Measurements from ENCODE around the gene CRYBA2.

CRYBA2 gene

DNA sequence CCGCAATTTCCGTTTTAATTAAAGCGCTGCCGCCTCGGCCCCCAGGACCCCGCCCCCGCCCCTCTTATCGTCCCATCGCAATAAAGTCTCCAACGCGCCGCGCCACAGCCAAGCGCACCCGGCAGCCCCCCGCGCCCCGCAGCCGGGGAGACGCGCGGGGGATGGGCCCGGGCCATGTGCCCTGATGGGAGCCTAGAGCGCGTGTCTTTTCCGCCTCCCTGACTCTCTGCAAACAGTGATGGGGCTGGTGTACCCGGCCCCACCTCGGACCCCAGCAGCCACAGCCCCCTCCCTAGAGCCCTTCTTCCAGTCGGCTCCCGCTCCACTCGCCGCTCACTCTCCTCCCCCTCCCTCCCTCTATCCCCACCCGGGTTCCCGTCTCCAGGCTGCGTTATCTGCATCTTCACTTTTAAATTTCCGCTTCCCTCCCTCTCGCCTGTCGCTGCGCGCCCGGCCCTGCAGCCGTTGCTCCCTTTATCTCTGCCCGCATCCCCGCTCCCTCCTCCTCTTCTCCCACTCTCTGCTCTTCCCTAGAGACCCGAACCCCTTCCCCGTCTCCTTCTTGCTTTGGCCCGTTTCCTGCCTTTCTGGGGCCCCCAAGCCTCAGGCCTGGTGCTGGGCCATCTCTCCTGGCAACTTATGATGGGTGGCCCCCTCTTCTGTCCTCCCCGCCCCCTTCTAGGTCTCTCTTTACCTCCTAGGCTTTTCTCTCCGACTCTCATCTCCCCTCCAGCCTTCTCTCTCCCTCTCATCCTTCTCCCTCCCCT lies 7.7 kb downstream of the CRYBA2 start:
- in situ Hi-C loops (cut with HindIII; ENCODE audit: low pct_ligation_motif_present, low sequenced_read_pairs): no loop called here
- DNase-seq: no peak
- Histone ChIP-seq H3K36me3 (replicated peaks) (no peaks in the 10 kb centered on the region), H3K27ac (no peak overlapping the region), H3K27me3 (replicated peaks) (peaks cover 87% of the 10 kb centered on the region), H3K4me3 (ENCODE audit: low read depth, low read length) (no peak overlapping the region)
- TF ChIP-seq, protein P1, sequence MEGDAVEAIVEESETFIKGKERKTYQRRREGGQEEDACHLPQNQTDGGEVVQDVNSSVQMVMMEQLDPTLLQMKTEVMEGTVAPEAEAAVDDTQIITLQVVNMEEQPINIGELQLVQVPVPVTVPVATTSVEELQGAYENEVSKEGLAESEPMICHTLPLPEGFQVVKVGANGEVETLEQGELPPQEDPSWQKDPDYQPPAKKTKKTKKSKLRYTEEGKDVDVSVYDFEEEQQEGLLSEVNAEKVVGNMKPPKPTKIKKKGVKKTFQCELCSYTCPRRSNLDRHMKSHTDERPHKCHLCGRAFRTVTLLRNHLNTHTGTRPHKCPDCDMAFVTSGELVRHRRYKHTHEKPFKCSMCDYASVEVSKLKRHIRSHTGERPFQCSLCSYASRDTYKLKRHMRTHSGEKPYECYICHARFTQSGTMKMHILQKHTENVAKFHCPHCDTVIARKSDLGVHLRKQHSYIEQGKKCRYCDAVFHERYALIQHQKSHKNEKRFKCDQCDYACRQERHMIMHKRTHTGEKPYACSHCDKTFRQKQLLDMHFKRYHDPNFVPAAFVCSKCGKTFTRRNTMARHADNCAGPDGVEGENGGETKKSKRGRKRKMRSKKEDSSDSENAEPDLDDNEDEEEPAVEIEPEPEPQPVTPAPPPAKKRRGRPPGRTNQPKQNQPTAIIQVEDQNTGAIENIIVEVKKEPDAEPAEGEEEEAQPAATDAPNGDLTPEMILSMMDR (IDR thresholded peaks at IDR 0.05; ENCODE audit: low read depth, low read length, missing control alignments): no peak

DNA sequence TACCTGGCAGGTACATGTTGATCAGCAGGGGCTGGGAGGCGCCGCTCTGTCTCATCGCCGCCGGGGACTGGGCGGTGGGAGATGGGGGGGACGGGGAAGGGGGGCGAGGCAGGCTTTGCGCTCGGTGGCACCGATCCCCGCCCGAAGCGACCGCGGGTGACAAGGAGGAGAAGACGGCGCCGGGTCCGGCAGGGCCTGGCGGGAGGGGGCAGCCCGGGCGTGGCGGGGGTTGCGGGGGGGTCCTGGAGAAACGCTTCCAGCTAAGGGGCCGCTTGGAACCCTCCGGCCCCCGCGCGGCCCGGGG lies 8.2 kb downstream of the CRYBA2 start, which contains the start of gene FEV:
TSS of gene FEV (minus strand) at position 164 of the 304 bp plus-strand sequence. CDS start at position 55, 109 bp downstream.
- TF ChIP-seq, protein P1 (IDR thresholded peaks at IDR 0.05; ENCODE audit: low read depth, low read length, missing control alignments): no peak
- H3K36me3 ChIP-seq (replicated peaks): no peaks in the 10 kb centered on the region
- no peak for DNase-seq
- H3K27ac ChIP-seq: no peak within 1 kb of the TSS
- H3K27me3 ChIP-seq (replicated peaks): peaks cover 84% of the 10 kb centered on the region
- in situ Hi-C loops (cut with HindIII; ENCODE audit: low pct_ligation_motif_present, low sequenced_read_pairs): no loop called here
- no peak within 1 kb of the TSS for H3K4me3 ChIP-seq (ENCODE audit: low read depth, low read length)

DNA sequence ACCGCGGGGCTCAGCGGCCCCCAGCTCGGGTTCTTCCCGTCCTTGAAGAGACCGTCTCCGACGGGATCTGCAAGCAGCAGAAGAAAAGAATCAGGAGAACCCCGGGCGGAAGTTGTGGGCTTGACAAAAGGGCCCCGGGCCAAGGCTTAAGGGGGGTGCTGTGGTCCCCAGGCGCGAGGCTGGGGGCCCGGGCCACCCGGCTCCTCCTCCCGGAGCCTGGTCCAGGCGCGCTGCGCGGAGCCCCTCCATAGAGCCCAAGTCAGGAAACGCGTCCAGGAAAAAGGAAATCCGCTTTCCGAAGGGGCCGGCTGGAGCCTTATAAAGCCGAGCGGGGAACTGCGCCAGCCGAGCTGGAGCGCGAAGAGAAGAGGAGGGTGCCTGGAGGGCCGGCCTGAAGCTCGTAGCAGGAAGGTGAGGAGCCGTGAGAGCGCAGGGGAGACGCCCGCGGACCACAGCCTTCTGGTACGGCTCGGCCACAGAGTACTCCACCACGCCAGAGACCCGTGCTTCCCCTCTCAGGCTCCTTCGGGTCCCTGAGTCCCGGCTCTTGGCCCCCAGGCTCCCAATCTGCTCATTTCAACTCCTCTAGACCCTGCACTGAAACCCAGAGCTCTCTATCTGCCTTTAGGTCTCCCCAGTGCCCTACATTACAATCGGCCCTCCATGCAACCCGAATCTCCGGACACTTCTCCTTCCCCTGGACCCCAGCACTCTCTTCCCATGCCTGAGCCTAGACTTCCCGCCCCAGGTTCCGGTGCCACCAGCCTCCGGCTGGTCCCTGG lies 8.8 kb downstream of the CRYBA2 start:
- peaks cover 79% of the 10 kb centered on the region for H3K27me3 ChIP-seq (replicated peaks)
- no peak for DNase-seq
- no peak overlapping the region for H3K4me3 ChIP-seq (ENCODE audit: low read depth, low read length)
- in situ Hi-C loops (cut with HindIII; ENCODE audit: low pct_ligation_motif_present, low sequenced_read_pairs): no loop called here
- H3K36me3 ChIP-seq (replicated peaks): no peaks in the 10 kb centered on the region
- H3K27ac ChIP-seq: no peak overlapping the region
- TF ChIP-seq, protein P1 (IDR thresholded peaks at IDR 0.05; ENCODE audit: low read depth, low read length, missing control alignments): no peak

DNA sequence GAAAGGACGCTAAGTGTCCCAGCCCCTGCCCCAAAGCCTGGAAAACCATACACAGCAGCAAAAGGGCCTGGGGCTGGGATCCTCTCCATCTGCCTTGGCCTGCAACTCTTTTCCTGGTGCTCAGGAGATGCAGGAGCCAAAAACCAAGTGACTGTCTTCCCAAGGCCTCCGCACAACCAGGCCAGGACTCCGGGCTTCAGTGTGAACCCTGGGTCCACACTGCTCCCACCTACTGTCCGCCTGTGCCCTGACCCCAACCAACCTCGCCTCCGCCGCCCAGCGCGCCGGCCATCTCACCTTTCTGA lies 9.3 kb downstream of the CRYBA2 start:
- Histone ChIP-seq H3K36me3 (replicated peaks) (no peaks in the 10 kb centered on the region), H3K27me3 (replicated peaks) (peaks cover 74% of the 10 kb centered on the region), H3K27ac (no peak overlapping the region), H3K4me3 (ENCODE audit: low read depth, low read length) (no peak overlapping the region)
- TF ChIP-seq, protein P1 (IDR thresholded peaks at IDR 0.05; ENCODE audit: low read depth, low read length, missing control alignments): no peak
- in situ Hi-C loops (cut with HindIII; ENCODE audit: low pct_ligation_motif_present, low sequenced_read_pairs): no loop called here
- DNase-seq: no peak

DNA sequence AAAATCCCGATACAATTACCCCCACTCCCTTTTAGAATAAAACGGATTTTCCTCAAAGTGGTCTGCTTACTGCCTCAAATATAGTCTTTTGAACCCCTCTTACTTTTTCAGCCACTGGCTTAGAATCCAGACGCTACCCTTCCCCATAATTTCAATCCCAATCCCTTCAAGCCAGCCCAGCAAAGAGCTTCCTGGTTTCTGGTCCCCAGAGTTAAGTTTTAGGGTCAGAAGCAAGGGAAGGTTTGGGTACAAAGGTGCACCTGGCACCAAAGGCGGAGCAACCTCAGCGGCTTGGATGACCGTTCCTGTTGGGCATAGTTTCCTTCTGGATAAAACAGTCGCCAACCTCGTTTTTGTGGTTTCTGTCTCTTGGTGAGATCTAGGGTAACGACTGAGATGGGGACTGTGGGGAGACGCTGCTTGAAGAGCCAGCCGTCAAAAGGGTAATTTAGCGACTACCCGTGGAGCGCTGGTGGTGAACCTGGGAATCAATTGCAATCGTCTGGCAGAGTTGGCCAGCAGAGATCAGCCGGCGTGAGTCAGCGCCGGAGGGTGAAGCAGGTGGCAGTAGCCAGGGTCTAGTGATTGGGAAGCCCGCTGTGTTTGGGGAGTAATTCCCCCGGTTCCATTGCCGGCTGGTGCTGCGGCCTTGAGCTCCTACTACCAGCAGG lies 9.8 kb downstream of the CRYBA2 start:
- H3K36me3 ChIP-seq (replicated peaks): no peaks in the 10 kb centered on the region
- in situ Hi-C loops (cut with HindIII; ENCODE audit: low pct_ligation_motif_present, low sequenced_read_pairs): no loop called here
- H3K4me3 ChIP-seq (ENCODE audit: low read depth, low read length): no peak overlapping the region
- H3K27ac ChIP-seq: no peak overlapping the region
- TF ChIP-seq, protein P1 (IDR thresholded peaks at IDR 0.05; ENCODE audit: low read depth, low read length, missing control alignments): no peak
- DNase-seq: no peak
- peaks cover 71% of the 10 kb centered on the region for H3K27me3 ChIP-seq (replicated peaks)
